Fibroblast of lung (primary cell): ENCODE measurements around the gene PDP2. TPM values are rescaled to one million over a fixed set of nuclear protein-coding genes. Genes with fewer than 3 reads are reported as not detected.

ENCODE experiments used
- DNase-seq, 2 donors: peaks; one replicate each; pipeline versions ENCODE4 v3.0.0 to v3.0.0-alpha.2; 2010; ENCODE audit warnings: low read depth in 2 of 2
- H2AFZ ChIP-seq: 2 replicates; pipeline ENCODE4 v1.5.1; 2012; ENCODE audit warnings: low read length, control low read depth, inconsistent platforms
- H3K27ac ChIP-seq: 2 replicates; pipeline ENCODE4 v1.5.1; 2011; ENCODE audit warnings: low read length, control low read depth; ENCODE audit not compliant: insufficient read depth
- H3K27me3 ChIP-seq: 2 replicates; pipeline ENCODE4 v1.5.1; 2011; ENCODE audit warnings: mild to moderate bottlenecking, low read length; ENCODE audit not compliant: control insufficient read depth, insufficient read depth
- H3K36me3 ChIP-seq: 2 replicates; pipeline ENCODE4 v1.5.1; 2011; ENCODE audit warnings: low read length; ENCODE audit not compliant: control insufficient read depth, insufficient read depth
- H3K4me1 ChIP-seq: 2 replicates; pipeline ENCODE4 v1.5.1; 2011; ENCODE audit warnings: low read length; ENCODE audit not compliant: control insufficient read depth, insufficient read depth; ENCODE audit errors: extremely low read depth
- H3K4me2 ChIP-seq: 2 replicates; pipeline ENCODE4 v1.5.1; 2011; ENCODE audit warnings: low read length, control low read depth; ENCODE audit not compliant: insufficient read depth; ENCODE audit errors: extremely low read depth
- H3K4me3 ChIP-seq, 4 experiments: fragments of 200-600 bp in 1 of 4; sonication (generic) in 1 of 4; replicated peaks in 1 of 4; 2 replicates each; pipeline ENCODE4 v1.5.1; 2011 to 2016; ENCODE audit warnings: low read length in 4 of 4, low read depth in 3 of 4, mild to moderate bottlenecking in 3 of 4, control low read depth in 2 of 4, inconsistent platforms in 1 of 4, mixed read lengths in 1 of 4; ENCODE audit not compliant: insufficient read depth in 1 of 4; ENCODE audit errors: control extremely low read depth in 1 of 4
- H3K79me2 ChIP-seq: 2 replicates; pipeline ENCODE4 v1.5.1; 2012; ENCODE audit warnings: mild to moderate bottlenecking, low read length, inconsistent platforms; ENCODE audit not compliant: control insufficient read depth, insufficient read depth
- H3K9ac ChIP-seq: 2 replicates; pipeline ENCODE4 v1.5.1; 2011; ENCODE audit warnings: mild to moderate bottlenecking, low read length, control low read depth; ENCODE audit not compliant: insufficient read depth
- H3K9me3 ChIP-seq: 2 replicates; pipeline ENCODE4 v1.5.1; 2012; ENCODE audit warnings: low read depth, low read length; ENCODE audit not compliant: control insufficient read depth, insufficient read depth
- H4K20me1 ChIP-seq: 2 replicates; pipeline ENCODE4 v1.5.1; 2011; ENCODE audit warnings: low read length; ENCODE audit not compliant: control insufficient read depth, insufficient read depth; ENCODE audit errors: extremely low read depth
- CTCF ChIP-seq, 2 donors: IDR thresholded peaks in 1 of 2; conservative IDR thresholded peaks in 1 of 2; 1 replicate in 1 of 2; 2 replicates in 1 of 2; pipeline ENCODE4 v1.5.1; 2011 to 2012; ENCODE audit warnings: low read length in 2 of 2, control low read depth in 1 of 2, inconsistent platforms in 1 of 2, low read depth in 1 of 2, mild to moderate bottlenecking in 1 of 2
- EZH2 ChIP-seq: IDR thresholded peaks from 2 replicates; pipeline ENCODE4 v1.5.1; 2012; ENCODE audit warnings: low read length, control low read depth, mild to moderate bottlenecking; ENCODE audit errors: missing control alignments
- polyA plus RNA-seq, 2 donors: library from polyadenylated mRNA; depleted of rRNA in 1 of 2; stranded (reverse) in 1 of 2; unstranded in 1 of 2; fragments of >200 nt; gene quantifications; 2 replicates each; pipeline ENCODE4 v1.2.1, GENCODE V29; 2011 to 2012; ENCODE audit warnings: missing spikeins in 1 of 2
- total RNA-seq: library from RNA; depleted of rRNA; stranded (reverse); fragments of >200 nt; gene quantifications from 2 replicates; pipeline ENCODE4 v1.2.1, GENCODE V29; 2014

PDP2 gene
- total and polyA plus RNA-seq, 2 donors (not counting 1 experiment from before 2014, with no cell fraction given), result 10.9 to 11.6 TPM

- no peak overlapping the region for H3K4me2 ChIP-seq
- H3K4me3 ChIP-seq, result no peak overlapping the region
- TF ChIP-seq EZH2, result no peak
- TF ChIP-seq CTCF (conservative IDR thresholded peaks at IDR 0.05 in 1 of 2, IDR thresholded peaks at IDR 0.05 in 1 of 2; ENCODE audit: low read depth in 1 of 2, low read length in 2 of 2), result no peak
- H3K9me3 ChIP-seq, result no peaks in the 10 kb centered on the region
- peaks cover 2% of the 10 kb centered on the region for H3K27me3 ChIP-seq
- H3K9ac ChIP-seq, result no peak overlapping the region
- peaks cover 36% of the 10 kb centered on the region for H3K4me1 ChIP-seq
- H3K27ac ChIP-seq, result peak overlapping the region; percentile 78
- no peaks in the 10 kb centered on the region for H3K79me2 ChIP-seq
- no peaks in the 10 kb centered on the region for H4K20me1 ChIP-seq
- peak; percentile 62 to 91 for DNase-seq
- H2AFZ ChIP-seq, result no peak overlapping the region
- peaks cover under 1% of the 10 kb centered on the region for H3K36me3 ChIP-seq
Measured at GRCh38 chr16:66926961-66927436, 46.7 kb downstream of the PDP2 start.

DNA sequence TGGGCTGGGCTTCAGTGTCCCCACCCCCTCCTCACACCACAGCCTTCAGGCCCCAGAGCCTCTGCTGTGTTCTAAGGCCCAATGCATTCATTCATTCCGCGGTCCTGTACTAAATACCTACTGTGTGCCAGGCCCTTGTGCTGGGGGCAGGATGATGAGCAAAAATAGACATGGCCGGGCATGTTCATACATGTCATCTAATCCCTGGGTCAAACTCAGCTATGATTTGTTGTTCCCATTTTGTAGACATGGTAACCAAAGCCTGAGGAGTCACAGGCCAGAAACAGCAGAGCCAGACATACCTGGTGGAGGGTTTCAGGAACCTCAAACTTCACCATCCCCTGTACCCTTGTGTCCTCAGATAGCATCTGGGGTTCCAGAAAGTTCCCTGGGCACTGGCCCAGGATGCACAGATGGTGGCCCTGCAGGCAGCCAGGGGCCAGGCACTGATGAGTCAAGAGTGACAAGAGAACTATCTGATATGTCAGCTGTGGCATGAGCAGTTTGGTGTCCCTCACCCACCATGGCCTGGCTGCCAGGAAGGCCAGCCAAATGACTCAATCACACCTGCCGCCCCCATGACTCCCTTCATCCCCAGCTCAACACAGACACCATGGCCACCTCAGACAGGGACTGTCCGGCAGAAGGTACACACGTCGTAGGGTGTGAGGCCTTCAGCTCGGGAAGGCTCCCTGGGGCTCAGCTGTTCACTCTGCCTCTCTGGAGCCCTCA lies 47.8 kb downstream of the PDP2 start:
- Histone ChIP-seq H3K9ac (no peak overlapping the region), H3K4me2 (no peak overlapping the region), H3K27me3 (peaks cover 2% of the 10 kb centered on the region), H3K4me1 (peaks cover 34% of the 10 kb centered on the region), H3K9me3 (no peaks in the 10 kb centered on the region), H3K36me3 (no peaks in the 10 kb centered on the region), H3K79me2 (peaks cover 2% of the 10 kb centered on the region), H4K20me1 (no peaks in the 10 kb centered on the region), H3K4me3 (no peak overlapping the region), H3K27ac (peak overlapping the region; percentile 78), H2AFZ (no peak overlapping the region)
- TF ChIP-seq CTCF (conservative IDR thresholded peaks at IDR 0.05 in 1 of 2, IDR thresholded peaks at IDR 0.05 in 1 of 2; ENCODE audit: low read depth in 1 of 2, low read length in 2 of 2) (no peak), EZH2 (no peak)
- peak in 1 of 2 donors; percentile 21 for DNase-seq

- peaks cover 33% of the 10 kb centered on the region for H3K4me1 ChIP-seq
- TF ChIP-seq EZH2, result no peak
- TF ChIP-seq CTCF (conservative IDR thresholded peaks at IDR 0.05 in 1 of 2, IDR thresholded peaks at IDR 0.05 in 1 of 2; ENCODE audit: low read depth in 1 of 2, low read length in 2 of 2), result peak; percentile 51 to 58
- DNase-seq, result peak in 1 of 2 donors; percentile 38
- peaks cover 8% of the 10 kb centered on the region for H3K79me2 ChIP-seq
- peak overlapping the region; percentile 78 for H3K27ac ChIP-seq
- H3K9ac ChIP-seq, result no peak overlapping the region
- H3K4me2 ChIP-seq, result no peak overlapping the region
- H3K4me3 ChIP-seq, result no peak overlapping the region
- H3K27me3 ChIP-seq, result peaks cover under 1% of the 10 kb centered on the region
- H4K20me1 ChIP-seq, result no peaks in the 10 kb centered on the region
- H3K36me3 ChIP-seq, result no peaks in the 10 kb centered on the region
- no peaks in the 10 kb centered on the region for H3K9me3 ChIP-seq
- H2AFZ ChIP-seq, result no peak overlapping the region
Measured at GRCh38 chr16:66928702-66929388, 48.5 kb downstream of the PDP2 start.
